GM23338 (cell line): ENCODE data around the gene BRI3BP. TPM values are rescaled to one million over a fixed set of nuclear protein-coding genes. Genes with fewer than 3 reads are reported as not detected.

Experiments
- ATAC-seq: fragments of 200-7000 bp; cut with Tn5 transposase; 3 replicates; pipeline ENCODE4 v1.9.1; 2020
- DNase-seq: peaks from one replicate; pipeline ENCODE4 v3.0.0-alpha.2; 2015; ENCODE audit warnings: low spot score
- H2AFZ ChIP-seq: fragments of 200-600 bp; sonication (generic); 2 replicates; pipeline ENCODE4 v1.8.0; 2016; ENCODE audit warnings: antibody characterized with exemption, mild to moderate bottlenecking, moderate library complexity
- H3F3A ChIP-seq: fragments of 200-600 bp; sonication (generic); replicated peaks from 2 replicates; pipeline ENCODE4 v1.8.0; 2017; ENCODE audit warnings: antibody characterized with exemption, mixed run types, low read depth
- H3K27ac ChIP-seq: fragments of 200-600 bp; sonication (generic); 2 replicates; pipeline ENCODE4 v1.6.1; 2016; ENCODE audit warnings: low read depth
- H3K27me3 ChIP-seq: fragments of 200-600 bp; sonication (generic); 2 replicates; pipeline ENCODE4 v1.8.0; 2016; ENCODE audit warnings: mild to moderate bottlenecking, mixed run types, moderate library complexity; ENCODE audit not compliant: insufficient read depth
- H3K36me3 ChIP-seq: fragments of 200-600 bp; sonication (generic); 2 replicates; pipeline ENCODE4 v1.8.0; 2016; ENCODE audit warnings: mild to moderate bottlenecking; ENCODE audit not compliant: insufficient read depth
- H3K4me1 ChIP-seq: fragments of 200-600 bp; sonication (generic); 2 replicates; pipeline ENCODE4 v1.8.0; 2016; ENCODE audit warnings: mild to moderate bottlenecking, moderate library complexity; ENCODE audit not compliant: insufficient read depth
- H3K4me2 ChIP-seq: fragments of 200-600 bp; sonication (generic); 2 replicates; pipeline ENCODE4 v1.7.1; 2017; ENCODE audit warnings: mixed run types
- H3K4me3 ChIP-seq: fragments of 200-600 bp; sonication (generic); 2 replicates; pipeline ENCODE4 v1.6.1; 2016; ENCODE audit warnings: mixed run types
- H3K79me2 ChIP-seq: fragments of 200-600 bp; sonication (generic); replicated peaks from 2 replicates; pipeline ENCODE4 v1.8.0; 2017; ENCODE audit warnings: mild to moderate bottlenecking; ENCODE audit not compliant: insufficient read depth
- H3K9me2 ChIP-seq: fragments of 200-600 bp; sonication (generic); 2 replicates; pipeline ENCODE4 v1.8.0; 2017; ENCODE audit not compliant: insufficient read depth
- H4K20me1 ChIP-seq: fragments of 200-600 bp; sonication (generic); replicated peaks from 2 replicates; pipeline ENCODE4 v1.8.0; 2017; ENCODE audit warnings: mild to moderate bottlenecking; ENCODE audit not compliant: insufficient read depth
- H3K27ac Mint-ChIP-seq: 2 replicates; pipeline ENCODE4 v1.8.0; 2020; ENCODE audit warnings: inconsistent platforms, mild to moderate bottlenecking, moderate library complexity, mixed read lengths
- H3K27me3 Mint-ChIP-seq: 3 replicates; pipeline ENCODE4 v1.8.0; 2022; ENCODE audit warnings: low read depth, mild to moderate bottlenecking, moderate library complexity, mixed read lengths, inconsistent platforms; ENCODE audit not compliant: insufficient read depth, poor library complexity
- H3K36me3 Mint-ChIP-seq: 3 replicates; pipeline ENCODE4 v1.8.0; 2021; ENCODE audit warnings: low read depth, mild to moderate bottlenecking, inconsistent platforms, moderate library complexity, mixed read lengths
- H3K4me1 Mint-ChIP-seq: 3 replicates; pipeline ENCODE4 v1.8.0; 2020; ENCODE audit warnings: mild to moderate bottlenecking, inconsistent platforms, mixed read lengths
- H3K4me3 Mint-ChIP-seq: 3 replicates; pipeline ENCODE4 v1.8.0; 2021; ENCODE audit warnings: moderate library complexity, mild to moderate bottlenecking, inconsistent platforms, mixed read lengths
- H3K9me3 Mint-ChIP-seq: 3 replicates; pipeline ENCODE4 v1.8.0; 2020; ENCODE audit warnings: moderate library complexity, mild to moderate bottlenecking, inconsistent platforms, mixed read lengths
- CREB1 ChIP-seq: fragments of 250-450 bp; sonication (Bioruptor Pico); IDR thresholded peaks from 2 replicates; pipeline ENCODE4 v1.5.0; 2020; ENCODE audit warnings: low read depth, mild to moderate bottlenecking, moderate library complexity
- CTCF ChIP-seq, 2 experiments: fragments of 200-600 bp in 1 of 2; sonication (generic) in 1 of 2; conservative IDR thresholded peaks; 2 replicates each; pipeline versions ENCODE4 v1.5.1 to v1.6.1; 2016 to 2017; ENCODE audit warnings: antibody characterized with exemption in 2 of 2, low read depth in 2 of 2, mild to moderate bottlenecking in 2 of 2, moderate library complexity in 1 of 2
- EZH2 ChIP-seq: fragments of 200-600 bp; sonication (generic); IDR thresholded peaks from one replicate; pipeline ENCODE4 v1.8.0; 2017; ENCODE audit warnings: antibody characterized with exemption, mild to moderate bottlenecking, low read depth; ENCODE audit not compliant: unreplicated experiment
- EZH2phosphoT487 ChIP-seq: fragments of 200-600 bp; sonication (generic); IDR thresholded peaks from one replicate; pipeline ENCODE4 v1.8.1; 2018; ENCODE audit warnings: antibody characterized with exemption; ENCODE audit not compliant: unreplicated experiment
- JUNB ChIP-seq: IDR thresholded peaks from one replicate; pipeline ENCODE4 v1.6.1; 2016; ENCODE audit warnings: antibody characterized with exemption; ENCODE audit not compliant: unreplicated experiment
- NANOG ChIP-seq: IDR thresholded peaks from 2 replicates; pipeline ENCODE4 v1.6.1; 2016; ENCODE audit warnings: antibody characterized with exemption, borderline replicate concordance
- POLR2AphosphoS5 ChIP-seq: IDR thresholded peaks from 2 replicates; pipeline ENCODE4 v1.6.1; 2016; ENCODE audit warnings: antibody characterized with exemption, low read depth
- REST ChIP-seq: IDR thresholded peaks from one replicate; pipeline ENCODE4 v1.6.1; 2018; ENCODE audit warnings: antibody characterized with exemption; ENCODE audit not compliant: unreplicated experiment
- STAT1 ChIP-seq: IDR thresholded peaks from one replicate; pipeline ENCODE4 v1.6.1; 2016; ENCODE audit warnings: antibody characterized with exemption; ENCODE audit not compliant: unreplicated experiment
- ZNF114 ChIP-seq: fragments of 250-450 bp; sonication (Bioruptor Pico); IDR thresholded peaks from 2 replicates; pipeline ENCODE4 v1.5.0; 2020; ENCODE audit warnings: mild to moderate bottlenecking, moderate library complexity
- ZNF331 ChIP-seq: fragments of 250-450 bp; sonication (Bioruptor Pico); IDR thresholded peaks from 2 replicates; pipeline ENCODE4 v1.5.0; 2020; ENCODE audit warnings: low read depth, mild to moderate bottlenecking, moderate library complexity
- polyA plus RNA-seq: library from polyadenylated mRNA; unstranded; fragments of >200 nt; fragmentation: Nextera tagmentation; extraction: Ambion mirVana; gene quantifications from 2 replicates; pipeline ENCODE4 v1.2.1, GENCODE V29; 2016
- total RNA-seq: library from RNA; depleted of rRNA; stranded (reverse); fragments of >200 nt; shearing (Covaris generic); gene quantifications from 2 replicates; pipeline ENCODE4 v1.2.3, GENCODE V29; 2014
- TF ChIP-seq, protein P1 (sequence below): IDR thresholded peaks from 2 replicates; pipeline ENCODE4 v1.6.1; 2016; ENCODE audit warnings: antibody characterized with exemption
- TF ChIP-seq, protein P2 (sequence below): fragments of 250-450 bp; sonication (Bioruptor Pico); IDR thresholded peaks from 2 replicates; pipeline ENCODE4 v1.5.0; 2020; ENCODE audit warnings: mild to moderate bottlenecking, moderate library complexity

The BRI3BP gene
- total and polyA plus RNA-seq, 2 experiments from 2014 or later, result 5.8 to 10.7 TPM

DNA sequence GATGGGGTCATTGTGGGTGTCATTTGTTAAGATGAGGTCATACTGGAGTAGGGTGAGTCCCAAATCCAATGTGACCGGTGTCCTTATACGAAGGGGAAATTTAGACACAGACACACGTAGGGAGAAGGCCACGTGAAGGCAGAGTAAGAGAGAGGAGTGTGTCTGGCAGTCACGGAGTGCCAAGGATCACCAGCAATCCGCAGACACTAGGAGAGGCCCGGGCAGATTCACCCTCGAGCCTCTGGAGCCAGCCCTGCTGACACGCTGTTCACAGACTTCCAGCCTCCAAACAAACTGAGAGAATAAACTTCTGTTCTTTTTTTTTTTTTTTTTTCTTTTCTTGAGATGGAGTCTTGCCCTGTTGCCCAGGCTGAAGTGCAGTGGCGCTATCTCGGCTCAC, 24.9 kb downstream of the BRI3BP start:
- Mint-ChIP-seq H3K9me3 (no peaks in the 10 kb centered on the region), H3K27ac (no peak overlapping the region), H3K27me3 (peaks cover 4% of the 10 kb centered on the region), H3K4me1 (no peaks in the 10 kb centered on the region), H3K4me3 (no peak overlapping the region), H3K36me3 (peaks cover 46% of the 10 kb centered on the region)
- H3K79me2 ChIP-seq, result no peaks in the 10 kb centered on the region
- no peak for DNase-seq
- TF ChIP-seq ZNF331 (CRISPR knock-in tag) (no peak), POLR2AphosphoS5 (no peak), EZH2phosphoT487 (no peak), STAT1 (no peak), REST (no peak), CTCF (conservative IDR thresholded peaks at IDR 0.05; ENCODE audit: low read depth in 2 of 2) (no peak), ZNF114 (CRISPR knock-in tag) (no peak), EZH2 (no peak), NANOG (no peak), JUNB (no peak), CREB1 (CRISPR knock-in tag) (no peak)
- TF ChIP-seq, protein P1, sequence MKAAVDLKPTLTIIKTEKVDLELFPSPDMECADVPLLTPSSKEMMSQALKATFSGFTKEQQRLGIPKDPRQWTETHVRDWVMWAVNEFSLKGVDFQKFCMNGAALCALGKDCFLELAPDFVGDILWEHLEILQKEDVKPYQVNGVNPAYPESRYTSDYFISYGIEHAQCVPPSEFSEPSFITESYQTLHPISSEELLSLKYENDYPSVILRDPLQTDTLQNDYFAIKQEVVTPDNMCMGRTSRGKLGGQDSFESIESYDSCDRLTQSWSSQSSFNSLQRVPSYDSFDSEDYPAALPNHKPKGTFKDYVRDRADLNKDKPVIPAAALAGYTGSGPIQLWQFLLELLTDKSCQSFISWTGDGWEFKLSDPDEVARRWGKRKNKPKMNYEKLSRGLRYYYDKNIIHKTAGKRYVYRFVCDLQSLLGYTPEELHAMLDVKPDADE, result no peak
- TF ChIP-seq, protein P2, sequence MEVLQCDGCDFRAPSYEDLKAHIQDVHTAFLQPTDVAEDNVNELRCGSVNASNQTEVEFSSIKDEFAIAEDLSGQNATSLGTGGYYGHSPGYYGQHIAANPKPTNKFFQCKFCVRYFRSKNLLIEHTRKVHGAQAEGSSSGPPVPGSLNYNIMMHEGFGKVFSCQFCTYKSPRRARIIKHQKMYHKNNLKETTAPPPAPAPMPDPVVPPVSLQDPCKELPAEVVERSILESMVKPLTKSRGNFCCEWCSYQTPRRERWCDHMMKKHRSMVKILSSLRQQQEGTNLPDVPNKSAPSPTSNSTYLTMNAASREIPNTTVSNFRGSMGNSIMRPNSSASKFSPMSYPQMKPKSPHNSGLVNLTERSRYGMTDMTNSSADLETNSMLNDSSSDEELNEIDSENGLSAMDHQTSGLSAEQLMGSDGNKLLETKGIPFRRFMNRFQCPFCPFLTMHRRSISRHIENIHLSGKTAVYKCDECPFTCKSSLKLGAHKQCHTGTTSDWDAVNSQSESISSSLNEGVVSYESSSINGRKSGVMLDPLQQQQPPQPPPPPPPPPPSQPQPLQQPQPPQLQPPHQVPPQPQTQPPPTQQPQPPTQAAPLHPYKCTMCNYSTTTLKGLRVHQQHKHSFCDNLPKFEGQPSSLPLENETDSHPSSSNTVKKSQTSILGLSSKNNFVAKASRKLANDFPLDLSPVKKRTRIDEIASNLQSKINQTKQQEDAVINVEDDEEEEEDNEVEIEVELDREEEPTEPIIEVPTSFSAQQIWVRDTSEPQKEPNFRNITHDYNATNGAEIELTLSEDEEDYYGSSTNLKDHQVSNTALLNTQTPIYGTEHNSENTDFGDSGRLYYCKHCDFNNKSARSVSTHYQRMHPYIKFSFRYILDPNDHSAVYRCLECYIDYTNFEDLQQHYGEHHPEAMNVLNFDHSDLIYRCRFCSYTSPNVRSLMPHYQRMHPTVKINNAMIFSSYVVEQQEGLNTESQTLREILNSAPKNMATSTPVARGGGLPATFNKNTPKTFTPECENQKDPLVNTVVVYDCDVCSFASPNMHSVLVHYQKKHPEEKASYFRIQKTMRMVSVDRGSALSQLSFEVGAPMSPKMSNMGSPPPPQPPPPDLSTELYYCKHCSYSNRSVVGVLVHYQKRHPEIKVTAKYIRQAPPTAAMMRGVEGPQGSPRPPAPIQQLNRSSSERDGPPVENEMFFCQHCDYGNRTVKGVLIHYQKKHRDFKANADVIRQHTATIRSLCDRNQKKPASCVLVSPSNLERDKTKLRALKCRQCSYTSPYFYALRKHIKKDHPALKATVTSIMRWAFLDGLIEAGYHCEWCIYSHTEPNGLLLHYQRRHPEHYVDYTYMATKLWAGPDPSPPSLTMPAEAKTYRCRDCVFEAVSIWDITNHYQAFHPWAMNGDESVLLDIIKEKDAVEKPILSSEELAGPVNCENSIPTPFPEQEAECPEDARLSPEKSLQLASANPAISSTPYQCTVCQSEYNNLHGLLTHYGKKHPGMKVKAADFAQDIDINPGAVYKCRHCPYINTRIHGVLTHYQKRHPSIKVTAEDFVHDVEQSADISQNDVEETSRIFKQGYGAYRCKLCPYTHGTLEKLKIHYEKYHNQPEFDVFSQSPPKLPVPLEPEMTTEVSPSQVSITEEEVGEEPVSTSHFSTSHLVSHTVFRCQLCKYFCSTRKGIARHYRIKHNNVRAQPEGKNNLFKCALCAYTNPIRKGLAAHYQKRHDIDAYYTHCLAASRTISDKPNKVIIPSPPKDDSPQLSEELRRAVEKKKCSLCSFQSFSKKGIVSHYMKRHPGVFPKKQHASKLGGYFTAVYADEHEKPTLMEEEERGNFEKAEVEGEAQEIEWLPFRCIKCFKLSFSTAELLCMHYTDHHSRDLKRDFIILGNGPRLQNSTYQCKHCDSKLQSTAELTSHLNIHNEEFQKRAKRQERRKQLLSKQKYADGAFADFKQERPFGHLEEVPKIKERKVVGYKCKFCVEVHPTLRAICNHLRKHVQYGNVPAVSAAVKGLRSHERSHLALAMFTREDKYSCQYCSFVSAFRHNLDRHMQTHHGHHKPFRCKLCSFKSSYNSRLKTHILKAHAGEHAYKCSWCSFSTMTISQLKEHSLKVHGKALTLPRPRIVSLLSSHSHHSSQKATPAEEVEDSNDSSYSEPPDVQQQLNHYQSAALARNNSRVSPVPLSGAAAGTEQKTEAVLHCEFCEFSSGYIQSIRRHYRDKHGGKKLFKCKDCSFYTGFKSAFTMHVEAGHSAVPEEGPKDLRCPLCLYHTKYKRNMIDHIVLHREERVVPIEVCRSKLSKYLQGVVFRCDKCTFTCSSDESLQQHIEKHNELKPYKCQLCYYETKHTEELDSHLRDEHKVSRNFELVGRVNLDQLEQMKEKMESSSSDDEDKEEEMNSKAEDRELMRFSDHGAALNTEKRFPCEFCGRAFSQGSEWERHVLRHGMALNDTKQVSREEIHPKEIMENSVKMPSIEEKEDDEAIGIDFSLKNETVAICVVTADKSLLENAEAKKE (CRISPR knock-in tag), result no peak
- H3K4me1 ChIP-seq, result no peaks in the 10 kb centered on the region
- H2AFZ ChIP-seq, result no peak overlapping the region
- H3K36me3 ChIP-seq, result peaks cover 5% of the 10 kb centered on the region; the same call in 1 of the 2 replicates
- ATAC-seq, result no peak
- no peak overlapping the region for H3K4me3 ChIP-seq
- no peak overlapping the region for H3K4me2 ChIP-seq
- H3K27me3 ChIP-seq, result no peaks in the 10 kb centered on the region
- 0 out of 2 replicates have a peak overlapping the region, but pooled peaks have one; percentile 26 for H3K27ac ChIP-seq
- no peaks in the 10 kb centered on the region; the same call in 1 of the 2 replicates for H4K20me1 ChIP-seq
- H3F3A ChIP-seq, result no peaks in the 10 kb centered on the region
- H3K9me2 ChIP-seq, result no peaks in the 10 kb centered on the region
